ENCODE results near the gene BABAM1. TPM values are rescaled to one million over a fixed set of nuclear protein-coding genes. Genes with fewer than 3 reads are reported as not detected.

Gene BABAM1
- total RNA-seq, 1 experiment from 2014 or later, result 79.5 TPM

DNA sequence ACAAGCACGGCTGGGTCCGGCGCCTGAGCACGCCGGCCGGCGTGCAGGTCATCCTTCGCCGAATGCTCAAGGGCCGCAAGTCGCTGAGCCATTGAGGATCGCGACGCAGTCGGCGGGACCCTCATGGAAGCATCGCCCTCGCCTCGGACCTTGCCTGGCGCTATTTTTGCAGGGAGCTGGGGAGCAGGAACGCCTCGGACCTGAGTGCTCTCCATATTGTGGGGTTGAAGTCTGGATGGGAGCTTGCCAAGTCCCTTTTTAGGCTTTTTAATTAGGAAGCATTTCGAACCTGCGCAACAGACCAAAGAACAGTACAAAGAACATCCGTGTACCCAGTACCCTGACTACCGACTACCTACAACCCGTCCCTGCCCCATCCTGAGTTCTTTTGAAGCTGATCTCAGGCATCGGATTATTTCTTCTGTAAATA lies 39.1 kb downstream of the BABAM1 start:
- TSS peak; percentile 34 for BruUV-seq (replicated peaks)
- POLR2A ChIA-PET, result interaction anchor here (0.8 kb wide), 1 partner anchor 30 kb away, joined by 3 read pairs; no protein-coding TSS in a partner anchor
- TF ChIP-seq, protein P1, sequence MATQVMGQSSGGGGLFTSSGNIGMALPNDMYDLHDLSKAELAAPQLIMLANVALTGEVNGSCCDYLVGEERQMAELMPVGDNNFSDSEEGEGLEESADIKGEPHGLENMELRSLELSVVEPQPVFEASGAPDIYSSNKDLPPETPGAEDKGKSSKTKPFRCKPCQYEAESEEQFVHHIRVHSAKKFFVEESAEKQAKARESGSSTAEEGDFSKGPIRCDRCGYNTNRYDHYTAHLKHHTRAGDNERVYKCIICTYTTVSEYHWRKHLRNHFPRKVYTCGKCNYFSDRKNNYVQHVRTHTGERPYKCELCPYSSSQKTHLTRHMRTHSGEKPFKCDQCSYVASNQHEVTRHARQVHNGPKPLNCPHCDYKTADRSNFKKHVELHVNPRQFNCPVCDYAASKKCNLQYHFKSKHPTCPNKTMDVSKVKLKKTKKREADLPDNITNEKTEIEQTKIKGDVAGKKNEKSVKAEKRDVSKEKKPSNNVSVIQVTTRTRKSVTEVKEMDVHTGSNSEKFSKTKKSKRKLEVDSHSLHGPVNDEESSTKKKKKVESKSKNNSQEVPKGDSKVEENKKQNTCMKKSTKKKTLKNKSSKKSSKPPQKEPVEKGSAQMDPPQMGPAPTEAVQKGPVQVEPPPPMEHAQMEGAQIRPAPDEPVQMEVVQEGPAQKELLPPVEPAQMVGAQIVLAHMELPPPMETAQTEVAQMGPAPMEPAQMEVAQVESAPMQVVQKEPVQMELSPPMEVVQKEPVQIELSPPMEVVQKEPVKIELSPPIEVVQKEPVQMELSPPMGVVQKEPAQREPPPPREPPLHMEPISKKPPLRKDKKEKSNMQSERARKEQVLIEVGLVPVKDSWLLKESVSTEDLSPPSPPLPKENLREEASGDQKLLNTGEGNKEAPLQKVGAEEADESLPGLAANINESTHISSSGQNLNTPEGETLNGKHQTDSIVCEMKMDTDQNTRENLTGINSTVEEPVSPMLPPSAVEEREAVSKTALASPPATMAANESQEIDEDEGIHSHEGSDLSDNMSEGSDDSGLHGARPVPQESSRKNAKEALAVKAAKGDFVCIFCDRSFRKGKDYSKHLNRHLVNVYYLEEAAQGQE (IDR thresholded peaks at IDR 0.05; ENCODE audit: insufficient read depth in 1 of 2, low read depth in 2 of 2, low read length in 1 of 2), result no peak
- TF ChIP-seq, protein P2, sequence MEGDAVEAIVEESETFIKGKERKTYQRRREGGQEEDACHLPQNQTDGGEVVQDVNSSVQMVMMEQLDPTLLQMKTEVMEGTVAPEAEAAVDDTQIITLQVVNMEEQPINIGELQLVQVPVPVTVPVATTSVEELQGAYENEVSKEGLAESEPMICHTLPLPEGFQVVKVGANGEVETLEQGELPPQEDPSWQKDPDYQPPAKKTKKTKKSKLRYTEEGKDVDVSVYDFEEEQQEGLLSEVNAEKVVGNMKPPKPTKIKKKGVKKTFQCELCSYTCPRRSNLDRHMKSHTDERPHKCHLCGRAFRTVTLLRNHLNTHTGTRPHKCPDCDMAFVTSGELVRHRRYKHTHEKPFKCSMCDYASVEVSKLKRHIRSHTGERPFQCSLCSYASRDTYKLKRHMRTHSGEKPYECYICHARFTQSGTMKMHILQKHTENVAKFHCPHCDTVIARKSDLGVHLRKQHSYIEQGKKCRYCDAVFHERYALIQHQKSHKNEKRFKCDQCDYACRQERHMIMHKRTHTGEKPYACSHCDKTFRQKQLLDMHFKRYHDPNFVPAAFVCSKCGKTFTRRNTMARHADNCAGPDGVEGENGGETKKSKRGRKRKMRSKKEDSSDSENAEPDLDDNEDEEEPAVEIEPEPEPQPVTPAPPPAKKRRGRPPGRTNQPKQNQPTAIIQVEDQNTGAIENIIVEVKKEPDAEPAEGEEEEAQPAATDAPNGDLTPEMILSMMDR (IDR thresholded peaks at IDR 0.05), result no peak
- no peak for TF ChIP-seq POLR2AphosphoS5 (IDR thresholded peaks at IDR 0.05; ENCODE audit: low read depth, low read length)
- no peak; the same call in 1 of the 2 replicates for TF ChIP-seq TCF7L2 (IDR thresholded peaks at IDR 0.05; ENCODE audit: low read depth, low read length)
- no peak; the same call in 1 of the 2 replicates for TF ChIP-seq SIN3A (IDR thresholded peaks at IDR 0.05; ENCODE audit: borderline replicate concordance, insufficient read depth, low read depth, low read length)
- DNase-seq (ENCODE audit: low read depth, low spot score) (no peak), ATAC-seq (no peak; the same call in 1 of the 2 replicates)
- CTCF ChIA-PET, result interaction anchor here (0.7 kb wide), 1 partner anchor 26 kb away, joined by 3 read pairs; no protein-coding TSS in a partner anchor
- Histone ChIP-seq H3K9me3 (ENCODE audit: control insufficient read depth, insufficient read depth, low read depth, low read length) (no peaks in the 10 kb centered on the region), H3K4me3 (ENCODE audit: low read depth in 2 of 2, low read length in 2 of 2) (peak overlapping the region; percentile 60 to 77), H3K4me1 (ENCODE audit: control insufficient read depth, insufficient read depth, low read length) (peaks cover 39% of the 10 kb centered on the region), H3K27ac (ENCODE audit: low read length) (peak overlapping the region; percentile 92), H3K36me3 (ENCODE audit: control insufficient read depth, insufficient read depth, low read length) (peaks cover 4% of the 10 kb centered on the region; the same call in 1 of the 2 replicates), H3K27me3 (ENCODE audit: control insufficient read depth, insufficient read depth, low read length) (no peaks in the 10 kb centered on the region)
- intact Hi-C loops (cut with micrococcal nuclease; ENCODE audit: unreplicated experiment), result loop anchor here (10.0 kb wide), 1 partner anchor 1089 kb away; the partner anchor contains the start of gene LRRC25
- in situ Hi-C loops (cut with HindIII; ENCODE audit: low pct_unique_long_range_greater_than_20kb, low sequenced_read_pairs), result no loop called here

DNA sequence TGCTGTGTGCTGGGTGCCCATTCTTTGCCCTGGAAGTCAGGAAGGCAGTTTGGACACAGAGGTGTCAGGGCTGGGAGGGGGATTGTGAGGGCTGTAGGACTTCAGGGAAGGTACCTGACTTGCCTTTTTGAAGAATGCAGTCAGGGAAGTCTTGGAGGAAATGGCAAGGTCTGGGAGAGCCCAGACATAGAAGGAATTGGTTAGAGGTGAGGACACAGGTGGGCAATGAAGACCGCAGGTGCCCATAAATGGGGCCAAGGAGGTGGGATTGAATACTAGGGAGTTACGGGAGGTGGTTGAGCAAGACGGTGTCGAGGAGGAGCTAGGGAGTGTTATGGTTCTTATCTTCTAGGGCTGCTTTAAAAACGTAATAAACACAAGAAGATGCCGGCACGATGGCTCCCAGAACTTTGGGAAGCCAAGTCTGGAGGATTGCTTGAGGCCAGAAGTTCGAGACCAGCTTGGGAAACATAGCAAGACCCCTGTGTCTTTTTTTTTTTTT lies 40.7 kb downstream of the BABAM1 start:
- TF ChIP-seq, protein P2 (IDR thresholded peaks at IDR 0.05), result no peak
- TF ChIP-seq, protein P1 (IDR thresholded peaks at IDR 0.05; ENCODE audit: insufficient read depth in 1 of 2, low read depth in 2 of 2, low read length in 1 of 2), result no peak
- TF ChIP-seq POLR2AphosphoS5 (IDR thresholded peaks at IDR 0.05; ENCODE audit: low read depth, low read length) (no peak), SIN3A (IDR thresholded peaks at IDR 0.05; ENCODE audit: borderline replicate concordance, insufficient read depth, low read depth, low read length) (no peak), TCF7L2 (IDR thresholded peaks at IDR 0.05; ENCODE audit: low read depth, low read length) (no peak)
- POLR2A ChIA-PET, result interaction anchor here (0.6 kb wide), 1 partner anchor 107 kb away, joined by 10 read pairs; no protein-coding TSS in a partner anchor
- ATAC-seq (no peak), DNase-seq (ENCODE audit: low read depth, low spot score) (no peak)
- Histone ChIP-seq H3K9me3 (ENCODE audit: control insufficient read depth, insufficient read depth, low read depth, low read length) (no peaks in the 10 kb centered on the region), H3K4me1 (ENCODE audit: control insufficient read depth, insufficient read depth, low read length) (peaks cover 46% of the 10 kb centered on the region), H3K36me3 (ENCODE audit: control insufficient read depth, insufficient read depth, low read length) (peaks cover 4% of the 10 kb centered on the region; the same call in 1 of the 2 replicates), H3K27ac (ENCODE audit: low read length) (0 out of 2 replicates have a peak overlapping the region, but pooled peaks have one; percentile 23), H3K27me3 (ENCODE audit: control insufficient read depth, insufficient read depth, low read length) (no peaks in the 10 kb centered on the region), H3K4me3 (ENCODE audit: low read depth in 2 of 2, low read length in 2 of 2) (no peak overlapping the region)
- BruUV-seq (replicated peaks), result no TSS peak
- intact Hi-C loops (cut with micrococcal nuclease; ENCODE audit: unreplicated experiment), result loop anchor here (10.0 kb wide), 1 partner anchor 1087 kb away; the partner anchor contains the start of gene LRRC25
- in situ Hi-C loops (cut with HindIII; ENCODE audit: low pct_unique_long_range_greater_than_20kb, low sequenced_read_pairs), result no loop called here
- CTCF ChIA-PET, result no interaction called here
